Ishikawa (cell line): Measurements from ENCODE around the gene ASCC1.

ENCODE experiments used
- CEBPB ChIP-seq: IDR thresholded peaks from 2 replicates; pipeline ENCODE4 v1.6.1; 2012
- CREB1 ChIP-seq: IDR thresholded peaks from 2 replicates; pipeline ENCODE4 v1.6.1; 2012; ENCODE audit warnings: low read depth
- EGR1 ChIP-seq: IDR thresholded peaks from 2 replicates; pipeline ENCODE4 v1.6.1; 2012
- EP300 ChIP-seq: IDR thresholded peaks from 2 replicates; pipeline ENCODE4 v1.6.1; 2012; ENCODE audit warnings: borderline replicate concordance
- FOXM1 ChIP-seq: IDR thresholded peaks from 2 replicates; pipeline ENCODE4 v1.6.1; 2012; ENCODE audit warnings: low read depth, borderline replicate concordance
- MAX ChIP-seq: IDR thresholded peaks from 2 replicates; pipeline ENCODE4 v1.6.1; 2012
- NFIC ChIP-seq: IDR thresholded peaks from 2 replicates; pipeline ENCODE4 v1.6.1; 2012
- RAD21 ChIP-seq: IDR thresholded peaks from 2 replicates; pipeline ENCODE4 v1.6.1; 2012; ENCODE audit warnings: low read depth
- TAF1 ChIP-seq: IDR thresholded peaks from 2 replicates; pipeline ENCODE4 v1.6.1; 2012; ENCODE audit warnings: low read depth, mild to moderate bottlenecking
- TCF12 ChIP-seq: IDR thresholded peaks from 2 replicates; pipeline ENCODE4 v1.6.1; 2012; ENCODE audit warnings: low read depth
- TEAD4 ChIP-seq: IDR thresholded peaks from 2 replicates; pipeline ENCODE4 v1.6.1; 2012
- USF1 ChIP-seq: IDR thresholded peaks from 2 replicates; pipeline ENCODE4 v1.6.1; 2012
- YY1 ChIP-seq: IDR thresholded peaks from 2 replicates; pipeline ENCODE4 v1.6.1; 2012; ENCODE audit warnings: low read depth
- ZBTB7A ChIP-seq: IDR thresholded peaks from 2 replicates; pipeline ENCODE4 v1.6.1; 2012; ENCODE audit warnings: low read depth
- TF ChIP-seq, protein P1 (sequence below): IDR thresholded peaks from 2 replicates; pipeline ENCODE4 v1.6.1; 2012; ENCODE audit warnings: low read depth, mild to moderate bottlenecking

Gene ASCC1, protein sequence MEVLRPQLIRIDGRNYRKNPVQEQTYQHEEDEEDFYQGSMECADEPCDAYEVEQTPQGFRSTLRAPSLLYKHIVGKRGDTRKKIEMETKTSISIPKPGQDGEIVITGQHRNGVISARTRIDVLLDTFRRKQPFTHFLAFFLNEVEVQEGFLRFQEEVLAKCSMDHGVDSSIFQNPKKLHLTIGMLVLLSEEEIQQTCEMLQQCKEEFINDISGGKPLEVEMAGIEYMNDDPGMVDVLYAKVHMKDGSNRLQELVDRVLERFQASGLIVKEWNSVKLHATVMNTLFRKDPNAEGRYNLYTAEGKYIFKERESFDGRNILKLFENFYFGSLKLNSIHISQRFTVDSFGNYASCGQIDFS

DNA sequence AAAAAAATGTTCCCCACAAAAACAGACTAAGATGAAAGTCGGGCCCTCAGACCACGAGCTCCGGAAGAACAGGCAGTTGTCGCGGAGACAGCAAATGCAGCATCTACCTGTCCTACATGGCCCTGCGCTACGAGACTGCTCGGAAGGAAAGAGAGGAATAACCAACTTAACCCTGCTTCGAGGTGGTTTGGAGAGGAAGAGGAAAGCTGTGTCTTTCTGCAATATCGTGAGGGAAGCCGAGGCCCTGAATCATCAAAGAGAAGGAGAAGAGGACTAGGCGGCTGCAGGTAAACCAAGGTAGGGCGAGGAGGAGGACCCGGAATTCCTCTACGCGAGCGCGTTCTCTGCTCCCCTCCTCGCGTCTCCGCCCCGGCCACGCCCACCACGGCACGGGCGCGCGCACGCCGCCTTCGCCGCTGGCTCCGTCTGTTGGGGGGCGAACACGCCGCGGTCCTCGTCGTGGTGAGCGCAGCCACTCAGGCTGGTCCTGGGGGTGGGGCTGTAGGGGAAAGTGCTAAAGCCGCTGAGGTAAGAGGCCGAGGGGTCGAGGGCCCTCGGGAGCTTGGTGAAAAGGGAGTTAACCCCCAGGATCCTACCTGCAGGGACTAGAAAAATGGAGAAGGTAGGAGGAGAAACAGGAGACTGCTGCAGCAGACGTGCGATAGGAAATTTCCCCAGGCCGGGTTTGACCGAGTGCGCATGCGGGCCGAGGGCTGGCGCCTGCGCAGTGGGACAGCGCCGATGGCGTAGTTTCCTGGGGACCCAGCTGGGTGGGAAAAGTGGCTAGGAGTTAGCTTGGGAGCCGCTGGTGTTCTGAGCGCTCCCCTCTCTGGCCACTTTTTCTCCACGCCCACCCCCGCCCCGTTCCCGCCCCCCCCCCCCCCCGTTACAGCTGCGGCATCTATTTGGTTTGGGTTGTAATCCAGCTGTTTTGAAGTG, at the start of gene ASCC1, which contains the start of gene ANAPC16:
Gene ASCC1 (minus strand): TSS at position 666 of the 939 bp plus-strand sequence. CDS start 2,978 bp downstream, outside the sequence.
Gene ANAPC16 (plus strand): TSS at position 402 of the 939 bp plus-strand sequence. CDS start 7,903 bp downstream, outside the sequence.
- TF ChIP-seq TEAD4 (peak; percentile 47; the same call in 1 of the 2 replicates), NFIC (no peak), MAX (peak; percentile 94), ZBTB7A (peak; percentile 72; the same call in 1 of the 2 replicates), RAD21 (no peak), EGR1 (no peak), EP300 (no peak), TCF12 (peak; percentile 60; the same call in 1 of the 2 replicates), CEBPB (0 out of 2 replicates have a peak, but pooled peaks have one; percentile 18), YY1 (peak; percentile 77), CREB1 (no peak; the same call in 1 of the 2 replicates), FOXM1 (peak; percentile 18; the same call in 1 of the 2 replicates), TAF1 (peak; percentile 89), USF1 (no peak)
- TF ChIP-seq, protein P1, sequence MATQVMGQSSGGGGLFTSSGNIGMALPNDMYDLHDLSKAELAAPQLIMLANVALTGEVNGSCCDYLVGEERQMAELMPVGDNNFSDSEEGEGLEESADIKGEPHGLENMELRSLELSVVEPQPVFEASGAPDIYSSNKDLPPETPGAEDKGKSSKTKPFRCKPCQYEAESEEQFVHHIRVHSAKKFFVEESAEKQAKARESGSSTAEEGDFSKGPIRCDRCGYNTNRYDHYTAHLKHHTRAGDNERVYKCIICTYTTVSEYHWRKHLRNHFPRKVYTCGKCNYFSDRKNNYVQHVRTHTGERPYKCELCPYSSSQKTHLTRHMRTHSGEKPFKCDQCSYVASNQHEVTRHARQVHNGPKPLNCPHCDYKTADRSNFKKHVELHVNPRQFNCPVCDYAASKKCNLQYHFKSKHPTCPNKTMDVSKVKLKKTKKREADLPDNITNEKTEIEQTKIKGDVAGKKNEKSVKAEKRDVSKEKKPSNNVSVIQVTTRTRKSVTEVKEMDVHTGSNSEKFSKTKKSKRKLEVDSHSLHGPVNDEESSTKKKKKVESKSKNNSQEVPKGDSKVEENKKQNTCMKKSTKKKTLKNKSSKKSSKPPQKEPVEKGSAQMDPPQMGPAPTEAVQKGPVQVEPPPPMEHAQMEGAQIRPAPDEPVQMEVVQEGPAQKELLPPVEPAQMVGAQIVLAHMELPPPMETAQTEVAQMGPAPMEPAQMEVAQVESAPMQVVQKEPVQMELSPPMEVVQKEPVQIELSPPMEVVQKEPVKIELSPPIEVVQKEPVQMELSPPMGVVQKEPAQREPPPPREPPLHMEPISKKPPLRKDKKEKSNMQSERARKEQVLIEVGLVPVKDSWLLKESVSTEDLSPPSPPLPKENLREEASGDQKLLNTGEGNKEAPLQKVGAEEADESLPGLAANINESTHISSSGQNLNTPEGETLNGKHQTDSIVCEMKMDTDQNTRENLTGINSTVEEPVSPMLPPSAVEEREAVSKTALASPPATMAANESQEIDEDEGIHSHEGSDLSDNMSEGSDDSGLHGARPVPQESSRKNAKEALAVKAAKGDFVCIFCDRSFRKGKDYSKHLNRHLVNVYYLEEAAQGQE = no peak

GRCh38 chr10:72265508-72265907, 49.4 kb upstream of the ASCC1 start:
- TF ChIP-seq TCF12 = no peak
- TF ChIP-seq TAF1 = no peak
- no peak for TF ChIP-seq FOXM1
- TF ChIP-seq YY1 = no peak
- no peak for TF ChIP-seq RAD21
- TF ChIP-seq NFIC = no peak
- TF ChIP-seq EP300 = no peak
- no peak for TF ChIP-seq CEBPB
- TF ChIP-seq, protein P1 = no peak
- no peak for TF ChIP-seq USF1
- no peak for TF ChIP-seq TEAD4
- no peak for TF ChIP-seq EGR1
- TF ChIP-seq CREB1 = no peak
- no peak for TF ChIP-seq MAX
- no peak for TF ChIP-seq ZBTB7A

GRCh38 chr10:72264536-72264935, 48.5 kb upstream of the ASCC1 start:
- no peak for TF ChIP-seq TAF1
- no peak for TF ChIP-seq CREB1
- no peak for TF ChIP-seq TCF12
- no peak for TF ChIP-seq EGR1
- TF ChIP-seq USF1 = no peak

GRCh38 chr10:72263613-72264241, 47.7 kb upstream of the ASCC1 start:
- TF ChIP-seq NFIC (peak; percentile 94), TCF12 (peak; percentile 93), EGR1 (no peak), RAD21 (peak; percentile 9; the same call in 1 of the 2 replicates), CREB1 (no peak), CEBPB (peak; percentile 77), FOXM1 (no peak), TAF1 (no peak), EP300 (peak; percentile 36; the same call in 1 of the 2 replicates), TEAD4 (no peak)
- TF ChIP-seq, protein P1 = no peak
